H1 (cell line): ENCODE data around the gene SLC9A2. TPM values are rescaled to one million over a fixed set of nuclear protein-coding genes. Genes with fewer than 3 reads are reported as not detected.

Experiments
- CTCF ChIA-PET: fragments of 300-600 bp; sonication (Branson Sonifier 250); formaldehyde crosslinking; loops from one replicate; lab custom pipeline; 2021; ENCODE audit not compliant: partially characterized antibody; lab: Charles Lee
- POLR2A ChIA-PET: fragments of 300-600 bp; sonication (Branson Sonifier 250); formaldehyde crosslinking; loops from one replicate; lab custom pipeline; 2021; ENCODE audit warnings: inconsistent platforms; ENCODE audit not compliant: partially characterized antibody; lab: Charles Lee
- DNase-seq, 2 experiments: peaks; one replicate each; pipeline versions ENCODE4 v3.0.0 to v3.0.0-alpha.2; 2010 to 2022; ENCODE audit warnings: low spot score in 2 of 2, low read depth in 1 of 2, mixed read lengths in 1 of 2
- FAIRE-seq: peaks from 2 replicates; lab custom pipeline; 2011; peaks lifted over from hg19 to GRCh38; lab: Jason Lieb, UNC
- H2AFZ ChIP-seq: 2 replicates; pipeline ENCODE4 v1.8.1; 2012; ENCODE audit warnings: low read length, inconsistent platforms
- H2AK5ac ChIP-seq: 2 replicates; pipeline ENCODE4 v1.6.1; 2013; ENCODE audit warnings: low read depth, low read length
- H2BK120ac ChIP-seq: replicated peaks from 2 replicates; pipeline ENCODE3; 2013; ENCODE audit warnings: low read depth, low read length, inconsistent platforms
- H2BK12ac ChIP-seq: 2 replicates; pipeline ENCODE4 v1.6.1; 2013; ENCODE audit warnings: low read depth, low read length
- H2BK15ac ChIP-seq: 2 replicates; pipeline ENCODE4 v1.6.1; 2013; ENCODE audit warnings: low read length
- H2BK20ac ChIP-seq: 2 replicates; pipeline ENCODE4 v1.6.1; 2013; ENCODE audit warnings: low read length
- H2BK5ac ChIP-seq: 2 replicates; pipeline ENCODE4 v1.6.1; 2013; ENCODE audit warnings: low read depth, low read length
- H3K14ac ChIP-seq: 2 replicates; pipeline ENCODE4 v1.6.1; 2013; ENCODE audit warnings: inconsistent platforms; ENCODE audit not compliant: insufficient read length
- H3K18ac ChIP-seq: 2 replicates; pipeline ENCODE4 v1.6.1; 2013; ENCODE audit warnings: low read length; ENCODE audit errors: extremely low read depth
- H3K23ac ChIP-seq: 2 replicates; pipeline ENCODE4 v1.6.1; 2013; ENCODE audit warnings: inconsistent platforms; ENCODE audit not compliant: insufficient read length
- H3K23me2 ChIP-seq: 2 replicates; pipeline ENCODE4 v1.6.1; 2013; ENCODE audit warnings: low read depth, low read length
- H3K27ac ChIP-seq: 2 replicates; pipeline ENCODE4 v1.6.1; 2011; ENCODE audit warnings: low read depth, low read length, inconsistent platforms
- H3K27me3 ChIP-seq, 4 experiments: replicated peaks in 1 of 4; 1 replicate in 1 of 4; 2 replicates in 3 of 4; pipeline versions ENCODE4 v1.6.1 to v1.8.1; 2011 to 2013; ENCODE audit warnings: low read length in 3 of 4, mild to moderate bottlenecking in 3 of 4, inconsistent platforms in 2 of 4, mixed read lengths in 2 of 4, moderate library complexity in 1 of 4; ENCODE audit not compliant: control insufficient read depth in 3 of 4, insufficient read depth in 3 of 4; ENCODE audit errors: extremely low read depth in 1 of 4
- H3K36me3 ChIP-seq, 4 experiments: 2 replicates each; pipeline versions ENCODE4 v1.6.1 to v1.8.1; 2011 to 2013; ENCODE audit warnings: mild to moderate bottlenecking in 4 of 4, low read length in 3 of 4, moderate library complexity in 2 of 4, control low read depth in 1 of 4, inconsistent platforms in 1 of 4; ENCODE audit not compliant: insufficient read depth in 4 of 4, control insufficient read depth in 2 of 4
- H3K4ac ChIP-seq: replicated peaks from 2 replicates; pipeline ENCODE3; 2013; ENCODE audit warnings: low read length, low read depth, mixed read lengths, inconsistent platforms; ENCODE audit not compliant: insufficient read length
- H3K4me1 ChIP-seq, 4 experiments: replicated peaks in 1 of 4; 1 replicate in 1 of 4; 2 replicates in 3 of 4; pipeline versions ENCODE4 v1.6.1 to v1.8.1; 2011 to 2013; ENCODE audit warnings: low read length in 3 of 4, inconsistent platforms in 2 of 4, mixed read lengths in 1 of 4; ENCODE audit not compliant: insufficient read depth in 4 of 4, control insufficient read depth in 3 of 4
- H3K4me2 ChIP-seq, 2 experiments: 2 replicates each; pipeline versions ENCODE4 v1.6.1 to v1.8.1; 2011 to 2013; ENCODE audit warnings: low read depth in 2 of 2, low read length in 2 of 2, control low read depth in 1 of 2, inconsistent platforms in 1 of 2, mild to moderate bottlenecking in 1 of 2; ENCODE audit not compliant: insufficient read depth in 1 of 2
- H3K4me3 ChIP-seq, 4 experiments: fragments of 200-600, 300-600 bp in 1 of 4; sonication (generic), shearing (Covaris generic), sonication (Bioruptor Twin) in 1 of 4; 2 replicates each; pipeline versions ENCODE4 v1.5.1 to v1.8.1; 2011 to 2016; ENCODE audit warnings: low read length in 4 of 4, low read depth in 3 of 4, control low read depth in 2 of 4, inconsistent platforms in 2 of 4, mild to moderate bottlenecking in 2 of 4, mixed read lengths in 1 of 4, moderate library complexity in 1 of 4; ENCODE audit not compliant: insufficient read depth in 2 of 4; ENCODE audit errors: extremely low read depth in 1 of 4
- H3K56ac ChIP-seq: replicated peaks from 2 replicates; pipeline ENCODE3; 2013; ENCODE audit warnings: low read depth, mild to moderate bottlenecking, mixed read lengths, low read length, inconsistent platforms; ENCODE audit not compliant: insufficient read length
- H3K79me1 ChIP-seq: 2 replicates; pipeline ENCODE4 v1.6.1; 2013; ENCODE audit warnings: low read depth, low read length, control low read depth
- H3K79me2 ChIP-seq, 2 experiments: 2 replicates each; pipeline versions ENCODE4 v1.6.1 to v1.8.1; 2012 to 2013; ENCODE audit warnings: low read length in 2 of 2, mild to moderate bottlenecking in 2 of 2, inconsistent platforms in 1 of 2; ENCODE audit not compliant: insufficient read depth in 2 of 2, control insufficient read depth in 1 of 2
- H3K9ac ChIP-seq, 4 experiments: replicated peaks in 1 of 4; 1 replicate in 1 of 4; 2 replicates in 3 of 4; pipeline versions ENCODE4 v1.6.1 to v1.8.1; 2011 to 2013; ENCODE audit warnings: low read depth in 3 of 4, low read length in 3 of 4, control low read depth in 2 of 4, mild to moderate bottlenecking in 2 of 4, moderate library complexity in 2 of 4, inconsistent platforms in 1 of 4; ENCODE audit errors: extremely low read depth in 1 of 4
- H3K9me3 ChIP-seq, 2 experiments: 2 replicates each; pipeline versions ENCODE4 v1.6.1 to v1.8.1; 2012 to 2013; ENCODE audit warnings: mild to moderate bottlenecking in 2 of 2, moderate library complexity in 2 of 2, control low read depth in 1 of 2, inconsistent platforms in 1 of 2, low read depth in 1 of 2, low read length in 1 of 2, mixed read lengths in 1 of 2; ENCODE audit not compliant: insufficient read depth in 2 of 2
- H4K20me1 ChIP-seq, 2 experiments: replicated peaks in 1 of 2; 2 replicates each; pipeline versions ENCODE3 to v1.8.1; 2011 to 2013; ENCODE audit warnings: inconsistent platforms in 2 of 2, low read length in 2 of 2, mild to moderate bottlenecking in 1 of 2; ENCODE audit not compliant: insufficient read depth in 2 of 2, control insufficient read depth in 1 of 2
- H4K5ac ChIP-seq: 2 replicates; pipeline ENCODE4 v1.6.1; 2013; ENCODE audit warnings: low read length, low read depth, mixed read lengths, inconsistent platforms; ENCODE audit not compliant: insufficient read length
- H4K8ac ChIP-seq: 2 replicates; pipeline ENCODE4 v1.8.0; 2013; ENCODE audit warnings: mild to moderate bottlenecking, moderate library complexity, low read length, inconsistent platforms; ENCODE audit not compliant: insufficient read depth; ENCODE audit errors: extremely low read depth
- H4K91ac ChIP-seq: replicated peaks from 2 replicates; pipeline ENCODE3; 2013; ENCODE audit warnings: low read length, mixed read lengths, inconsistent platforms; ENCODE audit not compliant: insufficient read length
- RAD21 ChIP-seq, 2 experiments: IDR thresholded peaks in 1 of 2; conservative IDR thresholded peaks in 1 of 2; 2 replicates each; pipeline ENCODE4 v1.6.1; 2011; ENCODE audit warnings: low read depth in 2 of 2, low read length in 2 of 2, improper control_type of control experiment in 1 of 2, inconsistent platforms in 1 of 2, mild to moderate bottlenecking in 1 of 2, moderate library complexity in 1 of 2
- WGBS, 2 experiments: shearing (Covaris generic) in 1 of 2; methylation state at CpG; one replicate each; pipeline versions ENCODE4 v1.1.6 to v1.1.7; 2013 to 2015; ENCODE audit warnings: low lambda C conversion rate in 2 of 2, mixed read lengths in 2 of 2, inconsistent platforms in 1 of 2, low coverage in 1 of 2, missing lambda C conversion rate in 1 of 2; ENCODE audit not compliant: insufficient replicate concordance in 2 of 2, insufficient coverage in 1 of 2, insufficient read length in 1 of 2; ENCODE audit errors: extremely low coverage in 1 of 2, missing lambda C conversion rate in 1 of 2; 5-methylcytosine and 5-hydroxymethylcytosine counted together
- polyA plus RNA-seq, 7 experiments: library from polyadenylated mRNA; depleted of rRNA in 3 of 7; stranded (reverse) in 5 of 7; unstranded in 2 of 7; fragments of >200 nt in 5 of 7; fragments of 200-250 nt in 2 of 7; gene quantifications; 1 replicate in 5 of 7; 2 replicates in 1 of 7; 4 replicates in 1 of 7; pipeline versions ENCODE4 v1.2.1 to v1.2.3, GENCODE V29; 2011 to 2013; ENCODE audit warnings: missing spikeins in 2 of 7, mixed read lengths in 2 of 7
- total RNA-seq: library from RNA; stranded (reverse); fragmentation: NEBNext Ultra II Directional; extraction: Animal tissue kit (Norgen Biotek cat#: 25700); gene quantifications from 2 replicates; pipeline ENCODE4 v1.2.1, GENCODE V29; 2021

SLC9A2 gene
- total and polyA plus RNA-seq, 2 of the 8 experiments (the other 6 are each of a cell fraction or from before 2014, with no cell fraction given), result 0.06 to 0.13 TPM

DNA sequence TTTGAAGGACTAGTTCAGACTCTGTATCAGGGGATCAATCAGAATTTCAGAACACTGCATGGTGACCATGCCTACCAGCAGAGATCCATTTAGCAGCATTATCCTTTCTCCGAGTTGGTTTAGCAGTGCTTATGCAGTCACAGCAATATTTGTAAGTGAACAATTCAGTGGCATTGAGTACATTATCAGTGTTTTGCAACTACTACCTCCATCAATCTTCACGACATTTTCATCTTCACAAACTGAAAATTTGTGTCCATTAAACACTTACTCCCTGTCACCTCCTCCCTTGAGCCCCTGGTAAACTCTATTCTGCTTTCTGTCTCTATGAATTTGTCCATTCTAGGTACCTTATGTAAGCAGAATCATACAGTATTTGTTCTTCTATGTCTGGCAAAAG, 20.1 kb downstream of the SLC9A2 start:
- Histone ChIP-seq H2AK5ac (no peak overlapping the region), H3K27ac (no peak overlapping the region), H3K23ac (no peak overlapping the region), H2BK12ac (no peak overlapping the region), H3K4me3 (no peak overlapping the region), H3K79me2 (no peaks in the 10 kb centered on the region), H3K4ac (no peak overlapping the region), H2BK120ac (no peak overlapping the region), H3K36me3 (no peaks in the 10 kb centered on the region), H3K9ac (no peak overlapping the region), H3K9me3 (no peaks in the 10 kb centered on the region), H3K18ac (no peak overlapping the region), H4K8ac (no peak overlapping the region), H3K4me2 (no peak overlapping the region), H2BK15ac (no peak overlapping the region), H3K27me3 (no peaks in the 10 kb centered on the region), H2BK5ac (no peak overlapping the region), H3K4me1 (no peaks in the 10 kb centered on the region), H4K91ac (no peak overlapping the region), H3K23me2 (no peaks in the 10 kb centered on the region), H3K14ac (no peak overlapping the region), H4K5ac (no peak overlapping the region), H3K56ac (no peak overlapping the region), H3K79me1 (no peaks in the 10 kb centered on the region), H2BK20ac (no peak overlapping the region), H4K20me1 (no peaks in the 10 kb centered on the region), H2AFZ (no peak overlapping the region)
- CTCF ChIA-PET, result interaction anchor here (1.1 kb wide), 1 partner anchor 10 kb away, joined by 3 read pairs; no protein-coding TSS in a partner anchor
- 82% methylated on average over 2 of the region's 2 CpGs; no CpG with 5 or more reads in 1 of the 2 experiments for WGBS, 2 experiments
- FAIRE-seq, result no peak
- DNase-seq, result no peak
- POLR2A ChIA-PET, result no interaction called here
- TF ChIP-seq RAD21 (IDR thresholded peaks at IDR 0.05 in 1 of 2, conservative IDR thresholded peaks at IDR 0.05 in 1 of 2; ENCODE audit: low read depth in 2 of 2, low read length in 2 of 2), result no peak
